MM.1S (cell line): ENCODE data around the gene MMD.
A peak's percentile ranks its signal among the peaks of the same experiment; 100 is the strongest.

Source experiments
- DNase-seq: peaks from one replicate; pipeline ENCODE4 v3.0.0-alpha.2; 2015
- H2AFZ ChIP-seq: fragments of 300-600 bp; sonication (generic); 2 replicates; pipeline ENCODE4 v1.6.0; 2016; ENCODE audit warnings: antibody characterized with exemption, low read length
- H3F3A ChIP-seq: fragments of 300-600 bp; sonication (generic); 2 replicates; pipeline ENCODE4 v1.6.1; 2016; ENCODE audit warnings: mild to moderate bottlenecking, antibody characterized with exemption, low read length, moderate library complexity, mixed read lengths; ENCODE audit not compliant: insufficient read depth
- H3K27ac ChIP-seq: fragments of 300-600 bp; sonication (generic); 2 replicates; pipeline ENCODE4 v1.5.1; 2016; ENCODE audit warnings: mild to moderate bottlenecking, low read length
- H3K27me3 ChIP-seq: fragments of 300-600 bp; sonication (generic); replicated peaks from 2 replicates; pipeline ENCODE4 v1.6.0; 2016; ENCODE audit warnings: low read length; ENCODE audit not compliant: insufficient read depth
- H3K36me3 ChIP-seq: fragments of 300-600 bp; sonication (generic); replicated peaks from 2 replicates; pipeline ENCODE4 v1.6.1; 2016; ENCODE audit warnings: mild to moderate bottlenecking, low read length, mixed read lengths; ENCODE audit not compliant: insufficient read depth
- H3K4me1 ChIP-seq: fragments of 300-600 bp; sonication (generic); 2 replicates; pipeline ENCODE4 v1.6.1; 2016; ENCODE audit warnings: low read length, mixed read lengths
- H3K4me2 ChIP-seq: fragments of 300-600 bp; sonication (generic); 2 replicates; pipeline ENCODE4 v1.6.0; 2016; ENCODE audit warnings: low read depth, low read length
- H3K4me3 ChIP-seq: fragments of 300-600 bp; sonication (generic); 2 replicates; pipeline ENCODE4 v1.5.1; 2016; ENCODE audit warnings: low read length, mixed read lengths
- H3K79me2 ChIP-seq: fragments of 300-600 bp; sonication (generic); 2 replicates; pipeline ENCODE4 v1.6.1; 2016; ENCODE audit warnings: mixed run types, low read length, mixed read lengths
- H3K9ac ChIP-seq: fragments of 300-600 bp; sonication (generic); 2 replicates; pipeline ENCODE4 v1.6.1; 2016; ENCODE audit warnings: low read length, mixed read lengths
- H3K9me2 ChIP-seq: fragments of 300-600 bp; sonication (generic); replicated peaks from 2 replicates; pipeline ENCODE4 v1.6.1; 2016; ENCODE audit warnings: mild to moderate bottlenecking, low read length, mixed read lengths; ENCODE audit not compliant: insufficient read depth
- H3K9me3 ChIP-seq: fragments of 300-600 bp; sonication (generic); replicated peaks from 2 replicates; pipeline ENCODE4 v1.6.1; 2016; ENCODE audit warnings: mild to moderate bottlenecking, low read length, mixed read lengths; ENCODE audit not compliant: insufficient read depth
- H4K20me1 ChIP-seq: fragments of 300-600 bp; sonication (generic); 2 replicates; pipeline ENCODE4 v1.6.1; 2016; ENCODE audit warnings: mild to moderate bottlenecking, low read length, moderate library complexity, mixed read lengths; ENCODE audit not compliant: insufficient read depth
- EZH2 ChIP-seq: fragments of 300-600 bp; sonication (generic); optimal IDR thresholded peaks from 2 replicates; pipeline ENCODE3; 2017; ENCODE audit warnings: low read depth, mild to moderate bottlenecking, antibody characterized with exemption, low read length, mixed read lengths
- EZH2phosphoT487 ChIP-seq: fragments of 300-600 bp; sonication (generic); IDR thresholded peaks from 2 replicates; pipeline ENCODE4 v1.6.1; 2018; ENCODE audit warnings: antibody characterized with exemption, low read length
- TF ChIP-seq, protein P1 (sequence below): fragments of 300-600 bp; sonication (generic); IDR thresholded peaks from 2 replicates; pipeline ENCODE4 v1.5.1; 2016; ENCODE audit warnings: antibody characterized with exemption, low read length, mixed read lengths

The MMD gene

DNA sequence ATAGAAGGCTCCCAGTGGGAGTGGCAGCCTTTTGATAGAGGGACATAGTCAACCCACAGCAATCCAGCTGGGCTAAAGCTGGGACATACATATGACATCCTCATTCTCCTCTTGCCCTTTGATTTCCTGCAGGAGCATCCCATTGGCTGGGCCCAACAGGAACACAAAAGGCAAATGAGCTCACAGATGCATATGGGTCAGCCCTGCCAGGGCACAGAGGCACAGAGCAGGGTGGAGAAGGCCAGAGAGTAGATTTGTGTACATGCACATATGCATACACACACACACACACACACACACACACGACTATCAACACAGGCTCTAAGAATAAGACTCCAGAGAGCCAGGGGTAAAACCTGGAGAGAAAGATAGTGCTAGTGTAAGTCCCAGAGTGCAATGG lies 58.6 kb downstream of the MMD start:
- Histone ChIP-seq H3K27ac (no peak overlapping the region), H3K79me2 (no peaks in the 10 kb centered on the region), H3K27me3 (no peaks in the 10 kb centered on the region), H2AFZ (no peak overlapping the region), H3K4me2 (no peak overlapping the region), H3K9me3 (no peaks in the 10 kb centered on the region), H3K9ac (no peak overlapping the region), H3K4me3 (no peak overlapping the region), H3K4me1 (no peaks in the 10 kb centered on the region), H4K20me1 (no peaks in the 10 kb centered on the region), H3K36me3 (no peaks in the 10 kb centered on the region), H3K9me2 (no peaks in the 10 kb centered on the region), H3F3A (no peaks in the 10 kb centered on the region)
- no peak for DNase-seq
- no peak for TF ChIP-seq EZH2phosphoT487
- TF ChIP-seq, protein P1, sequence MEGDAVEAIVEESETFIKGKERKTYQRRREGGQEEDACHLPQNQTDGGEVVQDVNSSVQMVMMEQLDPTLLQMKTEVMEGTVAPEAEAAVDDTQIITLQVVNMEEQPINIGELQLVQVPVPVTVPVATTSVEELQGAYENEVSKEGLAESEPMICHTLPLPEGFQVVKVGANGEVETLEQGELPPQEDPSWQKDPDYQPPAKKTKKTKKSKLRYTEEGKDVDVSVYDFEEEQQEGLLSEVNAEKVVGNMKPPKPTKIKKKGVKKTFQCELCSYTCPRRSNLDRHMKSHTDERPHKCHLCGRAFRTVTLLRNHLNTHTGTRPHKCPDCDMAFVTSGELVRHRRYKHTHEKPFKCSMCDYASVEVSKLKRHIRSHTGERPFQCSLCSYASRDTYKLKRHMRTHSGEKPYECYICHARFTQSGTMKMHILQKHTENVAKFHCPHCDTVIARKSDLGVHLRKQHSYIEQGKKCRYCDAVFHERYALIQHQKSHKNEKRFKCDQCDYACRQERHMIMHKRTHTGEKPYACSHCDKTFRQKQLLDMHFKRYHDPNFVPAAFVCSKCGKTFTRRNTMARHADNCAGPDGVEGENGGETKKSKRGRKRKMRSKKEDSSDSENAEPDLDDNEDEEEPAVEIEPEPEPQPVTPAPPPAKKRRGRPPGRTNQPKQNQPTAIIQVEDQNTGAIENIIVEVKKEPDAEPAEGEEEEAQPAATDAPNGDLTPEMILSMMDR: no peak

DNA sequence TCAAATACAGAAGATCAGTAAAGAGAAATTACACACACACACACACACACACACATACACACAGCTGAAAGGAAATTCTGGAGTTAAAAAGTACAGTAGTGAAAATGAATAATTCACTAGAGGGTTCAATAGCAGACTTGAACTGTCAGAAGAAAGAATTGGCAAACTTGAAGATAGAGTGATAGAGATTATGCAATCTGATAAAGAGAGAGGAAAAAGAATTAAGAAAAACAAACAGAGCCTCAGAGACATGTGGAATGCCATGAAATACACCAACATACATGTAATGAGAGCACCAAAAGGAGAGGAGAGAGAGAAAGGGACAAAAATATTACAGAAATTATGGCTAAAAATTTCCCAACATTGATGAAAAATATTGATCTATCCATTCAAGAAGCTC lies 60.7 kb downstream of the MMD start:
- Histone ChIP-seq H3K79me2 (no peaks in the 10 kb centered on the region), H3K4me1 (no peaks in the 10 kb centered on the region), H3K36me3 (no peaks in the 10 kb centered on the region), H3K9me3 (no peaks in the 10 kb centered on the region), H4K20me1 (no peaks in the 10 kb centered on the region), H3K4me2 (no peak overlapping the region), H3K4me3 (no peak overlapping the region), H3F3A (no peaks in the 10 kb centered on the region), H3K9ac (no peak overlapping the region), H3K27ac (no peak overlapping the region), H3K9me2 (no peaks in the 10 kb centered on the region), H3K27me3 (no peaks in the 10 kb centered on the region), H2AFZ (no peak overlapping the region)
- no peak for DNase-seq
- TF ChIP-seq, protein P1: no peak
- no peak for TF ChIP-seq EZH2
- no peak for TF ChIP-seq EZH2phosphoT487

DNA sequence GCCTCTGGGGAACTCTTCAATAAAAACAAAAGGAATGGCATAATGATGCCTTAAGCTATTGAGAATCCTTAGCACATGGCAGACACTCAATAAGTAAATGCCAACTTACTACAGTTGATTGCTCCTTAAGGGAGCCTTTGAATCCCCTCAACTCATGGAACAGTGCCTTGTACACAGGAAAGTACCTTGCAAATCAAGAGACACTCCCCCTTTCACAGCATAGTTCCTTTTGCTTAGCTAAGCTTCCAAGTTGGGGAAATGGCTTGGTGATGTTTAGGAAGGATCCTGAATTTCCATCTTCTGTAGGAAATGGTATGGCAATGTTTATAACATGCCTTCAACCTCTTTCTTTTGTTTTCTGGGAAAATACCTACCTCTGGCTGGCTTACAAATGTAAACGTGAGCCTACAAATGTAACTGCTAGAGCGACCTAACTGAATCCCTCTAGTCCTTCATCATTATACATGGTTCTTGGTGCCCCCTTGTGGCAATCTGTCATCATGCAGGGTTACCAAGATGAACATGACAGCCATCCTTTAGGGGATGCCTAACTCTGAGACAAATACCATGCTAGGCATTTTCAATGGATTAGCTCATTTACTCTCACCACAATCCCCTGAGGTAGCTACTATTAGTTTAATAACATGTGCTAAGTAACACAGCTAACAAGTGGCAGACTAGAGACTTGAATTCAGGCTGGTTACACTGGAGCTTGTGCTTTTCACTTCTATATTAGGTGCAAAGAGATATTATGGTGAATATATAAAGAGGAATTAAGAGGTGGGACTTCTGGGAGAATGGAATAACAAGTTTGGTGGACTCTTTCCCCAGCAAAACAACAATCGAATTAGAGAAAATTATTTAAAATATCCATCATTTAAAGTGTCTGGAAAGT lies 65.0 kb downstream of the MMD start:
- Histone ChIP-seq H3K4me3 (no peak overlapping the region), H3K36me3 (no peaks in the 10 kb centered on the region), H3K4me2 (no peak overlapping the region), H3K27me3 (no peaks in the 10 kb centered on the region), H3K9me3 (no peaks in the 10 kb centered on the region), H4K20me1 (no peaks in the 10 kb centered on the region), H3K79me2 (no peaks in the 10 kb centered on the region), H3F3A (no peaks in the 10 kb centered on the region), H3K9me2 (no peaks in the 10 kb centered on the region), H2AFZ (no peak overlapping the region), H3K9ac (no peak overlapping the region), H3K4me1 (no peaks in the 10 kb centered on the region), H3K27ac (no peak overlapping the region)
- no peak for TF ChIP-seq EZH2
- TF ChIP-seq, protein P1: peak; percentile 79
- peak; percentile 65 for DNase-seq
